ENCODE data around the gene CD84.
"Not testable (repeated sequence)": the region's sequence is repeated elsewhere in the genome, so short reads cannot be mapped to it uniquely, and the experiment has no call there.

CD84 gene

DNA sequence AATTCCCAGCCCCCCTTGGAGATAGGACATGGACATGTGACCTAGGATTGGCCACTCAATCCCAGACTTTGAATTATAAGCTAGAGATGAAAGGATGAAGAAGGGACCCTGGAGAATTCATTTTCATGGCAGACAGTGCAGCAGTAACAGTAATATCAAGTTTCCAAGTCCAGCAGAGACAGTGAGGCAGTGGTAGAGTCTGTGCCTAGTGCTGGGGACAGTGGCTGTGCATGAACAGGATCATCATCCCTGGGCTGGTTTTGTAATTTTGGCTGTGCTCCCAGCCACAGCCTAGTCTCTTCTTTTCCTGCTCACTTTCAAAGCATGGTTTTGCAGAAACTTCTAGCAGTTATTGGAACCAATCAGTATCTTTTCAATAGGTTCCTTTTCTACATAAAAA is 29.6 kb upstream of the CD84 start:
- no peak for DNase-seq (ENCODE audit: low read depth in 3 of 3)

DNA sequence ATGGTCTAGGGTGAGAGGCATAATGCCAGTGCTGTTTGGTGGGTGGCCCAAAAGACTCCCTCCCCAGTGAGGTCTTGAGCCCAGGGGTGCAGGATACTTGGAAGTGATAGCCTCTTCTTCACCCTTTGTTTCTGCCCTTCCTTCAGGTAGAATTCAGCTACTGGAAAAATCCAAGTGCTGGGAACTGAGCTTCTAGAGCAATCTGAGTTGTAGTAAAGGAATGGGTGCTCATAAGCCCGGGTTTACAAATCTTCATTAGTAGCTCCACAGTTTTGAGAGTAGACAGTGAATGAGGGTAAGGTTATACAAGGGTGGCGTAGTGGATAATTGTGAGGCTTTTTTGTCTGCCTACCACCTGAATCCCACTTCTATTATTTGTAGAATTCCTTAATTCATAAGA is 29.2 kb upstream of the CD84 start:
- DNase-seq (ENCODE audit: low read depth in 3 of 3) = no peak

GRCh38 chr1:160608057-160608456 is 28.8 kb upstream of the CD84 start:
- no peak for DNase-seq (ENCODE audit: low read depth in 3 of 3)

DNA sequence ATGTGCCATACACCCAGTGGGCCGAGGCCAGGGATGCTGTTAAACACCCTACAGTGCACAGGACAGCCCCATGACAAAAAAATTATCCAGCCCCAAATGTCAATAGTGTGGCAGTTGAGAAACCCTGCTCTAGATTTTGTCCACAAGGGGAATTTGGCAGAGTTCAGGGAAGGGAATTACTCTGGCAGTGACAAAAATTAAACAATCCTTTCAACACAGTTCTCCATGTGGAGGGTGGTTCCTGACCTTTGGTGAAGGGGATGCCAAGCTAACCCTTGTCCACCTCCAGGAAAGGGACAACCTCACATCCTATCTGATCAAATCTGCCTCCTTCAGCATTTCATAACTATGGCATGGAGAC is 28.4 kb upstream of the CD84 start:
- DNase-seq (ENCODE audit: low read depth in 3 of 3) = no peak

- no peak for DNase-seq (ENCODE audit: low read depth in 3 of 3)
Observed at GRCh38 chr1:160607011-160607671, 27.8 kb upstream of the CD84 start.

DNA sequence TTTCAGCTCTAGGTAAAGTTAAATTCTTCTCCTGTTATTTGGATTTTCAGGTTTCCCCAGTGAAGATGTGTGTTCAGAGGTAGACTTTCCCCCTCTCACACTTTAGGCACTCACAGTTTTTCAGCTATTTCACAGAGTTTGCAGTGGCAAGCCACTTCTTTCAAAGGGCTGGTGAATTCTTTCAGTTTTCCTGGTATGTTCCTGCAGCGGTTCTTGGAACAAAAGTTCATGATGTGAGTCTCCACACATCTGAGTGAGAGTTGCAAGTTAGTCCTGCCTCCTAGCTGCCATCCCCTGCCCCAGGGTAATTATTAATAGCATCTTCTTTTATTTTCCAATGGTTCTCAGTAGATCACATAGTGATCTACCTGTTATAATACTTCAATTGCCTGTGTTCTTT is 27.3 kb upstream of the CD84 start:
- no peak for DNase-seq (ENCODE audit: low read depth in 3 of 3)

GRCh38 chr1:160605792-160606479 is 26.6 kb upstream of the CD84 start:
- DNase-seq (ENCODE audit: low read depth in 3 of 3) = no peak

DNA sequence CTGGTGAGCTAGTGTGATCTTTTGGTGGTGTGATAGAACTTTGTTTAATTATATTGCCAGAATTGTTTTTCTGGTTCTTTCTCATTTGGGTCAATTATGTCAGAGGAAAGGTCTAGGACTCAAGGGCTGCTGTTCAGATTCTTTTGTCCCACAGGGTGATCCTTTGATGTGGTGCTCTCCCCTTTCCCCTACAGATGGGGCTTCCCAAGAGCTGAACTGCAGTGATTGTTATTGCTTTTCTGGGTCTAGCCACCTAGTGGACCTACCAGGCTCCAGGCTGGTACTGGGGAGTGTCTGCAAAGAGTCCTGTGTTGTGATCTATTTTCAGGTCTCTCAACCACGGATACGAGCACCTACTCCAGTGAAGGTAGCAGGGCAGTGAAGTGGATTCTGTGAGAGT is 25.9 kb upstream of the CD84 start:
- DNase-seq (ENCODE audit: low read depth in 3 of 3) = no peak

DNA sequence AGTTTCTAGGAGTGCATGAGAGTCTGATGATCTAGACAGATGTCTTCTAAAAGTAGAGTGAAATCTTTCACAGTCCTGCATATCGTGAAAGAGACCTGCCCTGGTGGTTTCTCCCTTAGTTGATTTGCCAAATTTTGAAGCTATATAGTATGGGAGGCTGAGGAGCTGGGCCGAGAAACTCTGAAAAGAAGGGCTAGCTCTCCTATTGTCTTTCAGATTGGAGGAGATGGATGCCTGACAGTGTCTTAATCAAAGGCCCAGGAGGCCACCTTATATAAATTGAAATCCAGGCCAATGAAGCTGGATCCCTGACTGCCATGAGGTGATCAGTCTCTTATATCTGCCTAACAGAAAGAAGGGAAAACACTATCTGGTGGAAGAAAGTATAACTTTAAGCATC is 18.4 kb upstream of the CD84 start:
- no peak for DNase-seq (ENCODE audit: low read depth in 3 of 3)

DNA sequence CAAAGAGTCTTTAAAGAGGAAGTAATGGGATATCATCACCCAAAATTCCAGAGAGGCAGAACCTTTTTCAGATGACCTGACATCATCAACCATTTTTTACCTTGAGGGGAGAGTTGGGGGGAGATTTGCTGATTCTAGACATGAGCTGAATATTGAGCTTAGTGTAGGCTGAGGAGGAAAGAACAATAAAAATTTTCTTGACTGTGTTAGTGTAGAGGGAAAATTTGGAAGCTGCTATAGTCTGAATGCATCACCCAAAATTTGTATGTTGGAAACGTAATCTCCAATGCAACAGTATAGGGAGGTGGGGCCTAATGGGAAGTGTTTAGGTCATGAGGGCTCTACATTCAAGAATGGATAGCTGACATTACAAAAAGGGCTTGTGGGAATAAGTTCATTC is 17.8 kb upstream of the CD84 start:
- DNase-seq (ENCODE audit: low read depth in 3 of 3) = no peak

- no peak for DNase-seq (ENCODE audit: low read depth in 3 of 3)
Observed at GRCh38 chr1:160590488-160590887, 11.2 kb upstream of the CD84 start.

DNA sequence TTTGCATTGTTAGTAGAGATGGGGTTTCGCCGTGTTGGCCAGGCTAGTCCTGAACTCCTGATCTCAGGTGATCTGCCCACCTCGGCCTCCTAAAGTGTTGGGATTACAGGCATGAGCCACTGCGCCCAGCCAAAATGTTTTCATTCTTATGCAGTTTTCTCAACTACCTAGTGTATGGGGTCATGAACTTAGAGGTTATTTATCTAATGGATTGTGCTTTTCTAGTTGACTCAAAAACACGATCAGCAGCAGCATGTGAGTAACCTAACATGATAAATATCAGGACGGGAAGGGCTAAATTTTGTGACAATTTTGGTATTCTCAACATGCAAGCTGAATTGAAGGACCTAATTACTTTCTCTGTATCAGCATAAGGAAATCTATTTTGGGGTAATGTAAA is 9.2 kb upstream of the CD84 start:
- no peak for DNase-seq (ENCODE audit: low read depth in 3 of 3)

- no peak for DNase-seq (ENCODE audit: low read depth in 3 of 3)
Observed at GRCh38 chr1:160584784-160585183, 5.5 kb upstream of the CD84 start.

GRCh38 chr1:160582976-160583375 is 3.7 kb upstream of the CD84 start:
- not testable (repeated sequence) for DNase-seq (ENCODE audit: low read depth in 3 of 3)

GRCh38 chr1:160581961-160582360 is 2.7 kb upstream of the CD84 start:
- no peak for DNase-seq (ENCODE audit: low read depth in 3 of 3)

- DNase-seq (ENCODE audit: low read depth in 3 of 3) = no peak
Observed at GRCh38 chr1:160580221-160580812, 1.0 kb upstream of the CD84 start.

DNA sequence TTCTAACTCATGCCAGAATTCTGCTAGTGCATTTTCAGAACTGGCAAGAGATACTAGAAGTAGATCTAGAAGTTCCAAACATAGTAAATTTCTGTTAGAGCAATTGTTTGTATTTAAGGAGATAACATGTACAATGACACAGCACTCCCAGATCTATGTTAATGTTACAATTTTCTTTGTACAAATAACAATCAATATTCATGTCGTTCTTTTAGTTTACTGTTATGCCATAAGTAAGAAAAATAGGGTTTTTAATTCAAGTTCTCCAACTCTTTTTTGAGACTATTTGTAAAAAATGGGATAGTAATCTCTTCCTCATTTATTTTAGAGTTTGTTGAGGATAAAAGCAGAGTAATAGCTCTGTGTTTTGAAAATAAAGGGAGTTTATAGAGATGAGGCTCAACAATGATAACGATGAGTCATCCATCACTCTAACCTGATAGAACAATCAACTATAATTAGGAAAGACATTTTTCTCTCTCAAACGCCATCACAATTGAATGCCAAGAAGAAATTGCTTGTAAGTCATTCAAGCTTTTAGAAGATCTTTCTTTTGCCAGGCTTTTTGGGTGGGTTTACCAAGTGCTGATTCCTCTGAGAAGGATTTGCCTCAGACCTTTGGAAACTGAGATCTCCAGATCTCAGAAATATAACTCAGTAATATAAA is 638 bp downstream of the CD84 start:
- no peak for DNase-seq (ENCODE audit: low read depth in 3 of 3)

DNA sequence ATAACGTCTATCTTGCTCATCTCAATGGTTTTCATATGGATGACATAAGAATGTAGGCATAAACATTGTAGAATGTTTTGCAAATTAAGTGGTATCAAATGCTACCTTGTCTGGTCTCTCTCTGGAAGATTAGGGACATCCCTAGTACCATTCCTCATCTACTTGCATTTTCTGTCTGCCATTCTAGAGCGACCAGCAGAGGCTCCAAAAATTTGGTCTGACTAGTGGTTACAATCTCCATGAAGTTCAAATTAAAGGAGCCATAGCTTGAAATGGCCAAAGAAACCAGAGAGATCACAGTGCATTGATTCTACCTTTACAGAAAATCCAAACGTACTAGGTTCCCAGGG is 1.1 kb downstream of the CD84 start:
- DNase-seq (ENCODE audit: low read depth in 3 of 3) = no peak

DNA sequence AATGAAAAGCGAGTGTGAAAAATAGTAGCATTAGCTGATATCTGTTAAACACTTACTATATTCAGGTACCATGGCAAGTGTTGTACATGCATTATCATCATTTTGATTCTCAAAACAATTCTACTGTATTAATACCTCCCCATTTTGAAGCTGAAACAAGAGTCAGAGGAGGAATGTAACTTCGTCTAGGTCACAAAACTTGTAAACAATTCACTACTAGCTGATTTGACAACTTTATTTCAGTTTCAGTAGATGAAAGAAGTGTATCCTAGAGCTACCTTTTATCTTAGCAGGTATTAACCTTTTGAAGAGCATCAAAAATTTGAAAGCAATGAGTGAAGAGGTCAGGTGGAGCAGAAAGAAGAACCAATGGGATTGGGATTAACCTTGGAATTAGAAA is 1.6 kb downstream of the CD84 start:
- no peak for DNase-seq (ENCODE audit: low read depth in 3 of 3)

GRCh38 chr1:160576884-160577283 is 2.4 kb downstream of the CD84 start:
- DNase-seq (ENCODE audit: low read depth in 3 of 3) = no peak

DNA sequence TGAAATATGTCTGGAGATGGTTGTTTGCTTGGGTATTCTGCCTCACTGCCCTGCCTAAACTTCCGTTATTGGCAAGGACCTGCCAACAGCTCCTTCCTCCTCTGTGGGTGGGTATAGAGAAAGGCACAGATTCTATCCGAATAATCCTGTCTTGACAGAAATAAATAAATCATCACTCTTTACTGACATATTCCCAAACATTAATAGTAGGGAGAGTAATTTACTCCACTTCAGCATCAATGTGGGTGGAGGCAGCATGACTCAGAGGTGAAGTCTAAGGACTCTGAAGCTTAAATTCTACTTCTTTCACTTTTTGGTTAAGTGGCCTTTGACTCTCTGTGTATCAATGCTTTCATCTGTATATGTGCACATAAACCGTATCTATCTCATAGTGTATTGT is 2.9 kb downstream of the CD84 start:
- DNase-seq (ENCODE audit: low read depth in 3 of 3) = no peak

DNA sequence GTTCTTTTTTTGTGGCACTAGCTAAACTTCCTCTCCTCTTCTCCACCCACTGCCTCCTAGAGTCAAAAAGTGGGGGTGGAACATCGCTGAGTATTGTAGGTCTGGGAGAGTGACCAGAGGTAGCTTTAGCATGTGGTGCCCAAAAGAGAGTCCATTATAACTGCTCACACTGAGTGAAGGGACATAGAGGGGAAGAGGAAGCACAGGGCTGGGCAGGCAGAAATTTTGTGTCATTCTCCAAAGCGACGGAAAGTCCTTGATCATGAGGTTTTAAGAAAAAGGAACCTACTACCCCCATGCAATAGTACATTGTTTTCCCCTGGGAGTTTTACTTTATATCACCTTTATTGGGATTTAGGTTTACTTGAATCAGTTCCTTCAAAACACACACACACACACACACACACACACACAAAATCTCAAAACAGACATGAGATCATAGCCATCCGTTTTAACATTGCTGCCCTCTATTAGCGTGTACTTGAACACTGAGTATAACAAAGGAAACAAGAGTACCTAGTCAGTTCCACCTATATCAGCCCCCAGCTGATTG is 4.1 kb downstream of the CD84 start:
- no peak for DNase-seq (ENCODE audit: low read depth in 3 of 3)

DNA sequence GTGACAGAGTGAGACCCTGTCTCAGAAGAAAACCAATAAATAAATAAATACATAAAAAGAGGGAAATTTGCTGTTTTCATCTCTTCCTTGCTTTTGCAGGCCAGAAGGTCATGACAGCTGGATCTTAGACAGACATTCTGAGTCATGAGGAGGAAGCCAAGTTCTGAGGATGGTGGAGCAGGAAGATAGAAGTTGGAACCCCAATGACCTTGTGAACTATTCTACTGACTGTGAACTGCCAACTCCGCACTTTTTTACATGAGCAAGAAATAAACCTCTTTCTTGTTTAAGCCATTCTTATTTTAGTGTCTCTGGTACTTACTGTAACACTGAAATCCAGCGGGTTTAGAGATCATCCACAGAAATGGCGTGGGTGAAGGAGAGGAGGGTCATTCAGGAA is 8.5 kb downstream of the CD84 start:
- DNase-seq (ENCODE audit: low read depth in 3 of 3) = no peak
